Endothelial cell of umbilical vein (primary cell): ENCODE measurements around the gene PASD1.

Source experiments
- GATA2 ChIP-seq: IDR thresholded peaks from 2 replicates; pipeline ENCODE4 v1.7.0; 2011; ENCODE audit warnings: low read depth, mild to moderate bottlenecking, moderate library complexity, mixed read lengths, low read length; ENCODE audit not compliant: insufficient read length, insufficient read depth
- POLR2A ChIP-seq: IDR thresholded peaks from 2 replicates; pipeline ENCODE4 v1.6.1; 2012; ENCODE audit warnings: low read depth, mild to moderate bottlenecking, control low read depth, low read length
- POLR2AphosphoS5 ChIP-seq: IDR thresholded peaks from 2 replicates; pipeline ENCODE4 v1.6.1; 2012; ENCODE audit warnings: low read depth, mild to moderate bottlenecking, control low read depth, low read length, moderate library complexity; ENCODE audit not compliant: insufficient read depth
- TF ChIP-seq, protein P1 (sequence below), 2 donors: IDR thresholded peaks; 1 replicate in 1 of 2; 2 replicates in 1 of 2; pipeline ENCODE4 v1.5.1; 2011; ENCODE audit warnings: low read length in 2 of 2, mild to moderate bottlenecking in 2 of 2, moderate library complexity in 2 of 2, control low read depth in 1 of 2, inconsistent platforms in 1 of 2, low read depth in 1 of 2; ENCODE audit not compliant: insufficient read depth in 1 of 2; ENCODE audit errors: extremely low read depth in 1 of 2

DNA sequence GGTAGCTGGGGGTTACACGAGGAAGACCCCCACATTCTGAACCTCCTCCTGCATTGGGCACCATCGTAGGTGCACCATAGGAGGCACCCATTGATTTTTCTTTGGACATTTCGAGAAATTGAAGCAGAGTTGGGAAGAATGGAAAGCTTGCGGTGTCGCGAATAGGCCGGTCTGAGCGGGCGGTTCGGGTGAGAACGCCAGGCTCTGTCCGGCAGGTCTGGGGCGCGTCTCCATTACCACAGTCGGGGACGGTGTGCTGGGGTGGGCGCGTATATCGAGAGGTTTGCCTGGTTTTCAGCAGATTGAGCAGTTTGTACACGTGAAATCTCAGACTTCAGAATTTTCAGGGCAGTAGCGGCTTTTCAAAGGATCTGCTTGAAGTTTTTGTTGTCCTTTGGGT is 560 bp downstream of the PASD1 start:
- TF ChIP-seq, protein P1, sequence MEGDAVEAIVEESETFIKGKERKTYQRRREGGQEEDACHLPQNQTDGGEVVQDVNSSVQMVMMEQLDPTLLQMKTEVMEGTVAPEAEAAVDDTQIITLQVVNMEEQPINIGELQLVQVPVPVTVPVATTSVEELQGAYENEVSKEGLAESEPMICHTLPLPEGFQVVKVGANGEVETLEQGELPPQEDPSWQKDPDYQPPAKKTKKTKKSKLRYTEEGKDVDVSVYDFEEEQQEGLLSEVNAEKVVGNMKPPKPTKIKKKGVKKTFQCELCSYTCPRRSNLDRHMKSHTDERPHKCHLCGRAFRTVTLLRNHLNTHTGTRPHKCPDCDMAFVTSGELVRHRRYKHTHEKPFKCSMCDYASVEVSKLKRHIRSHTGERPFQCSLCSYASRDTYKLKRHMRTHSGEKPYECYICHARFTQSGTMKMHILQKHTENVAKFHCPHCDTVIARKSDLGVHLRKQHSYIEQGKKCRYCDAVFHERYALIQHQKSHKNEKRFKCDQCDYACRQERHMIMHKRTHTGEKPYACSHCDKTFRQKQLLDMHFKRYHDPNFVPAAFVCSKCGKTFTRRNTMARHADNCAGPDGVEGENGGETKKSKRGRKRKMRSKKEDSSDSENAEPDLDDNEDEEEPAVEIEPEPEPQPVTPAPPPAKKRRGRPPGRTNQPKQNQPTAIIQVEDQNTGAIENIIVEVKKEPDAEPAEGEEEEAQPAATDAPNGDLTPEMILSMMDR (IDR thresholded peaks at IDR 0.05; ENCODE audit: extremely low read depth in 1 of 2, insufficient read depth in 1 of 2, low read depth in 1 of 2, low read length in 2 of 2) = no peak
- TF ChIP-seq POLR2AphosphoS5 (no peak), POLR2A (no peak), GATA2 (no peak)
